HCT116 (cell line): ENCODE data around the gene PRR29. TPM values are rescaled to one million over a fixed set of nuclear protein-coding genes. Genes with fewer than 3 reads are reported as not detected.

Source experiments
- ATAC-seq: fragments of 200-7000 bp; cut with Tn5 transposase; 2 replicates; pipeline ENCODE4 v1.9.1; 2020; ENCODE audit warnings: mild to moderate bottlenecking, moderate library complexity
- BruUV-seq: library from RNA; stranded (reverse); fragments of 400-500 nt; replicated peaks from 2 replicates; lab custom pipeline; 2021; lab: Mats Ljungman, UMichigan
- CTCF ChIA-PET: fragments of 300-600 bp; sonication (Branson Sonifier 250); formaldehyde crosslinking; loops from one replicate; lab custom pipeline; 2021; ENCODE audit warnings: antibody characterized with exemption; lab: Charles Lee
- POLR2A ChIA-PET: fragments of 300-600, 350-600 bp; sonication (Branson Sonifier 250); formaldehyde crosslinking; loops from one replicate; lab custom pipeline; 2021; ENCODE audit warnings: antibody characterized with exemption; lab: Charles Lee
- RAD21 ChIA-PET, 2 experiments: fragments of 300-600 bp; sonication (Branson Sonifier 250); formaldehyde crosslinking; loops; one replicate each; lab custom pipeline; 2023; ENCODE audit warnings: low total read pairs in 2 of 2; ENCODE audit not compliant: uncharacterized antibody in 2 of 2, unreplicated experiment in 2 of 2, low non-redundant PET in 1 of 2; lab: Charles Lee
- DNase-seq: peaks from one replicate; pipeline ENCODE4 v3.0.0-alpha.2; 2010; ENCODE audit warnings: low read depth, low spot score
- H2AFZ ChIP-seq: fragments of 200-600 bp; shearing (Covaris generic), sonication (generic); 2 replicates; pipeline ENCODE4 v1.6.1; 2017; ENCODE audit warnings: low read depth, mixed run types, mixed read lengths, antibody characterized with exemption, low read length; ENCODE audit not compliant: poor library complexity, severe bottlenecking
- H3K27ac ChIP-seq: 2 replicates; pipeline ENCODE4 v1.5.1; 2012; ENCODE audit warnings: low read depth, low read length
- H3K27me3 ChIP-seq: fragments of 200-600 bp; sonication (generic); 2 replicates; pipeline ENCODE4 v1.6.1; 2016; ENCODE audit warnings: mixed run types, low read length, mixed read lengths; ENCODE audit not compliant: insufficient read depth
- H3K36me3 ChIP-seq, 2 experiments: fragments of 200-500 bp in 1 of 2; fragments of 200-600 bp in 1 of 2; sonication (Bioruptor generic) in 1 of 2; sonication (generic) in 1 of 2; 2 replicates each; pipeline versions ENCODE4 v1.5.1 to v1.6.1; 2014 to 2016; ENCODE audit warnings: low read length in 2 of 2, inconsistent platforms in 1 of 2, mixed read lengths in 1 of 2, mixed run types in 1 of 2; ENCODE audit not compliant: insufficient read depth in 2 of 2, control insufficient read depth in 1 of 2
- H3K4me1 ChIP-seq, 2 experiments: fragments of 200-600 bp in 1 of 2; sonication (generic) in 1 of 2; 2 replicates each; pipeline versions ENCODE4 v1.5.1 to v1.6.1; 2012 to 2017; ENCODE audit warnings: low read length in 2 of 2, inconsistent platforms in 1 of 2, mild to moderate bottlenecking in 1 of 2, mixed read lengths in 1 of 2, mixed run types in 1 of 2, moderate library complexity in 1 of 2; ENCODE audit not compliant: insufficient read depth in 2 of 2, control insufficient read depth in 1 of 2
- H3K4me2 ChIP-seq: fragments of 200-600 bp; sonication (generic); 2 replicates; pipeline ENCODE4 v1.6.1; 2017; ENCODE audit warnings: mixed run types, low read length, mixed read lengths
- H3K4me3 ChIP-seq, 2 experiments: fragments of 200-600 bp in 1 of 2; sonication (generic) in 1 of 2; replicated peaks in 1 of 2; 2 replicates each; pipeline ENCODE4 v1.5.1; 2011 to 2016; ENCODE audit warnings: low read length in 2 of 2, control low read depth in 1 of 2, low read depth in 1 of 2, mild to moderate bottlenecking in 1 of 2, mixed read lengths in 1 of 2, mixed run types in 1 of 2
- H3K79me2 ChIP-seq: fragments of 200-600 bp; sonication (generic); 2 replicates; pipeline ENCODE4 v1.6.1; 2017; ENCODE audit warnings: mild to moderate bottlenecking, mixed run types, low read length, moderate library complexity, mixed read lengths; ENCODE audit not compliant: insufficient read depth
- H3K9ac ChIP-seq: fragments of 200-600 bp; sonication (generic); 2 replicates; pipeline ENCODE4 v1.6.1; 2016; ENCODE audit warnings: low read length, mixed read lengths
- H3K9me2 ChIP-seq: fragments of 200-600 bp; sonication (generic), shearing (Covaris generic); 2 replicates; pipeline ENCODE4 v1.6.1; 2017; ENCODE audit warnings: mixed run types, mild to moderate bottlenecking, moderate library complexity; ENCODE audit not compliant: insufficient read depth
- H3K9me3 ChIP-seq, 2 experiments: fragments of 200-500 bp in 1 of 2; fragments of 200-600 bp in 1 of 2; sonication (Bioruptor generic) in 1 of 2; sonication (generic) in 1 of 2; 2 replicates each; pipeline ENCODE4 v1.6.1; 2014 to 2017; ENCODE audit warnings: low read length in 2 of 2, mixed read lengths in 2 of 2, inconsistent platforms in 1 of 2, low read depth in 1 of 2, mild to moderate bottlenecking in 1 of 2, mixed run types in 1 of 2, moderate library complexity in 1 of 2; ENCODE audit not compliant: control insufficient read depth in 1 of 2, insufficient read depth in 1 of 2
- H4K20me1 ChIP-seq: fragments of 200-600 bp; sonication (generic), shearing (Covaris generic); 2 replicates; pipeline ENCODE4 v1.6.1; 2017; ENCODE audit warnings: mixed run types, mild to moderate bottlenecking, moderate library complexity; ENCODE audit not compliant: insufficient read depth
- ATF3 ChIP-seq: IDR thresholded peaks from 2 replicates; pipeline ENCODE4 v1.6.1; 2012
- CBX3 ChIP-seq: IDR thresholded peaks from 2 replicates; pipeline ENCODE4 v1.6.1; 2012; ENCODE audit warnings: low read depth
- CEBPB ChIP-seq: IDR thresholded peaks from 2 replicates; pipeline ENCODE4 v1.6.1; 2012; ENCODE audit warnings: low read depth
- CTCF ChIP-seq, 3 experiments: fragments of 200-600 bp in 1 of 3; sonication (generic) in 1 of 3; IDR thresholded peaks in 2 of 3; conservative IDR thresholded peaks in 1 of 3; 2 replicates each; pipeline ENCODE4 v1.5.1; 2012 to 2017; ENCODE audit warnings: low read depth in 2 of 3, low read length in 2 of 3, antibody characterized with exemption in 1 of 3, borderline replicate concordance in 1 of 3, control low read depth in 1 of 3, mild to moderate bottlenecking in 1 of 3, mixed read lengths in 1 of 3, mixed run types in 1 of 3, moderate library complexity in 1 of 3; ENCODE audit not compliant: insufficient read depth in 1 of 3
- EGR1 ChIP-seq: IDR thresholded peaks from 2 replicates; pipeline ENCODE4 v1.6.1; 2012; ENCODE audit warnings: low read depth
- ELF1 ChIP-seq: IDR thresholded peaks from 2 replicates; pipeline ENCODE4 v1.6.1; 2012; ENCODE audit warnings: low read depth, borderline replicate concordance
- EZH2phosphoT487 ChIP-seq: fragments of 200-600 bp; IDR thresholded peaks from 2 replicates; pipeline ENCODE4 v1.6.1; 2018; ENCODE audit warnings: antibody characterized with exemption, borderline replicate concordance
- FOSL1 ChIP-seq: IDR thresholded peaks from 2 replicates; pipeline ENCODE4 v1.6.1; 2012; ENCODE audit warnings: low read depth
- POLR2A ChIP-seq: IDR thresholded peaks from 2 replicates; pipeline ENCODE4 v1.7.0; 2011; ENCODE audit warnings: borderline replicate concordance; ENCODE audit not compliant: insufficient read depth, insufficient read length; ENCODE audit errors: extremely low read depth
- RAD21 ChIP-seq: IDR thresholded peaks from 2 replicates; pipeline ENCODE4 v1.6.1; 2012; ENCODE audit warnings: low read depth, mild to moderate bottlenecking
- REST ChIP-seq: IDR thresholded peaks from 2 replicates; pipeline ENCODE4 v1.6.1; 2012; ENCODE audit warnings: low read depth
- SP1 ChIP-seq: IDR thresholded peaks from 2 replicates; pipeline ENCODE4 v1.6.1; 2012; ENCODE audit warnings: low read depth
- TCF7L2 ChIP-seq: IDR thresholded peaks from 2 replicates; pipeline ENCODE4 v1.7.0; 2011; ENCODE audit warnings: borderline replicate concordance, inconsistent platforms; ENCODE audit not compliant: insufficient read depth, insufficient read length; ENCODE audit errors: extremely low read depth
- YY1 ChIP-seq: IDR thresholded peaks from 2 replicates; pipeline ENCODE4 v1.6.1; 2011; ENCODE audit warnings: low read length, low read depth, moderate library complexity, mild to moderate bottlenecking; ENCODE audit not compliant: insufficient replicate concordance; ENCODE audit errors: extremely low read depth
- ZNF274 ChIP-seq: fragments of 200-500 bp; sonication (Bioruptor generic); IDR thresholded peaks from 2 replicates; pipeline ENCODE4 v1.6.1; 2014; ENCODE audit warnings: mild to moderate bottlenecking, low read depth, low read length, inconsistent platforms
- intact Hi-C: fragments of 100-400 bp; cut with micrococcal nuclease; formaldehyde crosslinking; loops from 2 replicates; pipeline ENCODE4 v1.10.0; 2022
- total RNA-seq: library from RNA; stranded (reverse); gene quantifications from one replicate; pipeline ENCODE4 v1.2.1, GENCODE V29; 2021; ENCODE audit not compliant: unreplicated experiment

Gene PRR29
- total RNA-seq, 1 experiment from 2014 or later = not detected

- Histone ChIP-seq H3K4me3 (no peak overlapping the region), H3K27me3 (peaks cover 2% of the 10 kb centered on the region; the same call in 1 of the 2 replicates), H3K9me2 (no peaks in the 10 kb centered on the region)
- intact Hi-C loops = no loop called here
- TF ChIP-seq POLR2A = no peak
- no peak for TF ChIP-seq CEBPB
- no peak for TF ChIP-seq EZH2phosphoT487
- TF ChIP-seq ZNF274 = no peak
- TF ChIP-seq REST = no peak
- TF ChIP-seq EGR1 = no peak
- TF ChIP-seq CBX3 = no peak
- no peak for TF ChIP-seq FOSL1
- no peak for TF ChIP-seq ELF1
- no peak for TF ChIP-seq RAD21
- TF ChIP-seq ATF3 = no peak
- TF ChIP-seq TCF7L2 = no peak
- TF ChIP-seq YY1 = no peak
- no peak for TF ChIP-seq SP1
- TF ChIP-seq CTCF (IDR thresholded peaks at IDR 0.05 in 2 of 3, conservative IDR thresholded peaks at IDR 0.05 in 1 of 3; ENCODE audit: borderline replicate concordance in 1 of 3, insufficient read depth in 1 of 3, low read depth in 2 of 3, low read length in 2 of 3) = no peak
- TF ChIP-seq, all 23 proteins: peak for 0
- peaks cover 14 to 20% of the 10 kb centered on the region in 2 experiments for H3K4me1 ChIP-seq
- no peaks in the 10 kb centered on the region for H4K20me1 ChIP-seq
- no peak for ATAC-seq
- RAD21 ChIA-PET = no interaction called here
- CTCF ChIA-PET = interaction anchor here (1.1 kb wide), 1 partner anchor 12 kb away, joined by 3 read pairs; no protein-coding TSS in a partner anchor
- no peak overlapping the region for H3K27ac ChIP-seq
- no peaks in the 10 kb centered on the region for H3K79me2 ChIP-seq
- POLR2A ChIA-PET = no interaction called here
- no TSS peak for BruUV-seq
- H3K36me3 ChIP-seq = no peaks in the 10 kb centered on the region
- no peak for DNase-seq
- H2AFZ ChIP-seq = no peak overlapping the region
- no peak overlapping the region for H3K9ac ChIP-seq
- H3K9me3 ChIP-seq = no peaks in the 10 kb centered on the region
- H3K4me2 ChIP-seq = no peak overlapping the region
Measured at GRCh38 chr17:64001763-64002529, 3.8 kb downstream of the PRR29 start.
